Activated CD4-positive, CD25-positive, alpha-beta regulatory T cell treated with anti-CD3 and anti-CD28 coated beads, Interleukin-2, amount 50 U/mL, for 72 hours (primary cell): ENCODE results near the gene ACVR1B.

Experiments used
- DNase-seq: peaks from one replicate; pipeline ENCODE4 v3.0.0; 2021

Gene ACVR1B

GRCh38 chr12:51951199-51951842 is at the start of gene ACVR1B:
Gene ACVR1B (plus strand): TSS chr12:51951699. CDS start chr12:51951744, 45 bp downstream.
- peak; percentile 84 for DNase-seq

DNA sequence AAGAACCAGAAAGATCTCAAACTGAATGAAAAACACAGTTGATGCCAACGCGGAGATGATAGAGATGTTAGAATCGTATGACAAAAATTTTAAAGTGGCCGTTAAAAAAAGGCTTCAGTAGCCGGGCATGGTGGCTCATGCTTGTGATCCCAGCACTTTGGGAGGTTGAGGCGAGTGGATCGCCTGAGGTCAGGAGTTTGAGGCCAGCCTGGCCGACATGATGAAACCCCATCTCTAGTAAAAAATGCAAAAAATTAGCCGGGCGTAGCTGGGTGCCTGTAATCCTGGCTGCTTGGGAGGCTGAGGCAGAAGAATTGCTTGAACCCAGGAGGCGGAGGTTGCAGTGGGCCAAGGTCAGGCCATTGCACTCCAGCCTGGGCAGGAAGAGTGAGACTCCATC is 49.6 kb upstream of the ACVR1B start:
- DNase-seq = no peak

DNA sequence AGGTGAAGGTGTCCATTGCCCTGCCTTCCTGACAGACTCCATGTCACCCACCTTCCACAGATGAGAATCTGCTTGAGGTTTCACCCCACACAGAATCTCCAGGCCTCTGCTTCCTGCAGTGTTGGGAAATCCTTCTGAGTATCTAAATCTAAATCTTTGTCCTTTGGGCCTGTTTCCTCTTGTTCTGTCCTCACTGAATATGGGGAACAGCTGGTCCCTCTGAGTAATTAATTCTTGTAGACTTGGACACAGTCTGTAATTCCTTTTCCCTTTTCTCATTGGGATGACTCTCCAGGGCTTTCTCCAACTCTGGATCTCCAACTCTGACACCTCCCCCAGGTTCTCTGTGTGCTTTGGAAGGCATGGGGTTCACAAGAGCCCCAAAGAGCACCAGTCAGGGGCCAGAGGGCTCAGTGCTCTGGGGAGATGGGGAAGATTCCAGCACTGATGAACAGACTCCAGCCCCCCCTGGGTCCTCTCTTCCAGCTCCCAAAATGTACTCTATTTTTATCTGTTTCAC is 46.5 kb upstream of the ACVR1B start:
- DNase-seq = no peak

DNA sequence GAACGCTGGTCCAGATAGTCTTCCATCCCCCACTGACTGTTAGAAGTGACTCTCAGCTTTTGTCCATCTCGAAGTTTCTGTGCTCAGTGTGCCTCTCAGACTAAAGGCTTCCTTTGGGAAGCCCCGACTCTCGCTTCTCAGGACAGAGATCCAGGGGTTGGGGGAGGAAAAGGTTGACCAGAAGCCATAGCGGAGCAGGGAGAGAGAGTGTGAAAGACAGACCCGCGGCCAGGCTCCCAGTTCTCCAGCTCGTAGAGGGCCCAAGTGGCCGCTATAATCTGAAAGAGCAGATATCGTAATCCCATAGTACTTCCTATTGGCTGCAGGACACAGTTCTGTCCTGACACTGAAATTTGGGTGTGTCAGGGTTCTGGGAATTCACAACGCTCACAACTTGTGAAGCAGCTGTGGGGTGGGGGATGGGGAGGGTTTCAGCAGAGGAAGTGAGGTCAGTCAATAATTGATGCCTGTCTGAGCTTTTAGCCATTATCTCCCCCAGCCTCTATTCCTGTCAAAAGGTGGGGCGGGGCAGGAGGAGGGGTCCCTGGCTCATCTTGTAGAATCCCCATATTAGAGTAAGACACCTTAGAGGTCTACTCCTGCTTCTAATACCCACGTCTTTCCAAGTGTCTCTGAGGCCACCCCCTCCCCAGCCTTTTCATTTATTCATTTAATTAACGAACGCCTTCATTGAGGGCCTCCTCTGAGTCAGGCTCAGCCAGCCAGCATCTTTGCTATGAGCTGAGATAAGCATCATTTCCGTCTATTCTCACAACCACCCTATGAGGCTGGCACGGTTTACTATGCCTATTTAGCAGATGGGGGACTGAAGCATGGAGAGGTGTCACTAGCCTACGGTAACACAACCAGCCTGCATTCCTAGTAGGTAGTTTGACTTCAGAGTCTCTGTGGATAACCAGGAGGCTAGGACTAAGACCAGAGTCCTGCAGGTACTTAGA is 45.7 kb upstream of the ACVR1B start:
- no peak for DNase-seq

DNA sequence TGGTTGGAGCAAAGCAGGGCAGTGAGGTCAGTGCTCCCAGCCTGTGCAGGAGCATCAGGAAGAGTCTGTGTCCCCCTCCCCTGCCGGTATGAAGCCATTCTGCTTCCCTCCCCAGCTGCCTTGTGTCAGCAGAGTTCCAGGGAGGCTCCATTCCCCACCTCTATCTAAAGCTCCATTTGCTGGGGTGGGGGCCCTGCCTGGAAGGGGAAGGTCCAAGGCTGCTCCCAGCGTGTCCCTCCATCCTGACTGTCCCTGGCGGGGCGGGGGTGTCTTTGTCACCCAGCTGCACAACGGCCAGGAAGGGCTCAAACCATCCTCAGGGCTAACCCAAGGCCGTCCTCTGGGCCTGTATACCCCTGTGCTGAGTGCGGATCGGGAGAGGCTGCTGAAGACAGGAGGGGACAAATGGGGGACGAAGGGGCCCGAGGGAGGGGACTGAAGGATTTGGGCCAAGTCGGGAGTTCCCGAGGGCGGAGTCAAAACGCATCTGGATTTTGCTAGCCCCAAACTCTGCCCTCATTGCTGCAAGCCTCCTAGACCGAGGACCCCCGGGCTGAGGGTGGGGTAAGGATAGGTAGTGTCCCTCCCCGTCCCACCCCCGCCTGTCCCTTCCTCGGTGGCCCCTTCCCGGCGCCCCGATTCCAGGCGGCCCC is 44.9 kb upstream of the ACVR1B start:
- DNase-seq = no peak

- no peak for DNase-seq
Observed at GRCh38 chr12:51907083-51907855, 44.2 kb upstream of the ACVR1B start, which contains the start of gene ACVRL1. Gene ACVRL1 (plus strand): TSS chr12:51907504. CDS start chr12:51912475, 4,971 bp downstream.

GRCh38 chr12:51907856-51908425 is 43.6 kb upstream of the ACVR1B start:
- DNase-seq = no peak

- DNase-seq = no peak
Observed at GRCh38 chr12:51908876-51909592, 42.5 kb upstream of the ACVR1B start.

DNA sequence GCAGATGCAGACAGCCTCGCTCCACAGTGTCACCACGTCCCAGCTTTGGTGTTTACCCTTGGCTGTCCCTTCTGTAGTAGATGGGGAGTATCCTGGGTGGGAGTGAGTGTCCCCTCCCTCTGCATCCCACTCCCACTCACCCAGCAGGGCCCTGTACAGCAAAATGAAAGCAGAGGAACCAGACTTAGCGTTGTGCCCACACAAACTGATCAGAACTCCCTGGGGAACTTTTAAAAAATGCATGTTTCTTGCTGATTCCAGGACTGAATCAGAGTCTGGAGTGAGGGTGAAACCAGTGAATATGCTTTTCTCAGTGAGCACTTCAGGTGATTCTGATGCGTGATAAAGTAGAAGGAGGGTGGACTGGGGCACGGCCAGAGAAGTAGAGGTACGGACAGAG is 41.3 kb upstream of the ACVR1B start:
- DNase-seq = no peak

GRCh38 chr12:51910691-51911090 is 40.8 kb upstream of the ACVR1B start:
- no peak for DNase-seq

DNA sequence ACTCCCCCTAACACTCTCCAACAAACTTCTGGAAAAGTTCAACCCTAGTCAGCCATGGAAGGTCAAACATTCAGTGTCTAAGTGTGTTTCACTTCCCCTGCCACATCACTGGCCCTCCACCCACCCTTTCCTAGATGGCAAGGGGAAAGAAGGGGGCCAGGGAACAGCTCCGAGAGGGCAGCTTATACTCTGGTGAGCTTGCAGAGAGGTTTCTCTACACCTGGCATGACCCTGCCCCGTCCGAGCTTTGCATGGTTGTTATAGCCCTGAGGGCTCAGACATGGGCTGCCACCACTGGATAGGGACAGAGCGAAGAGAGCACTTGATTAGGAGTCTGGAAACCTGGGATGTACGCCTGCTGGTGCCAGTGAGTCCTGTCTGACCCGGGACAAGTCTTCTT is 40.2 kb upstream of the ACVR1B start:
- DNase-seq = no peak

DNA sequence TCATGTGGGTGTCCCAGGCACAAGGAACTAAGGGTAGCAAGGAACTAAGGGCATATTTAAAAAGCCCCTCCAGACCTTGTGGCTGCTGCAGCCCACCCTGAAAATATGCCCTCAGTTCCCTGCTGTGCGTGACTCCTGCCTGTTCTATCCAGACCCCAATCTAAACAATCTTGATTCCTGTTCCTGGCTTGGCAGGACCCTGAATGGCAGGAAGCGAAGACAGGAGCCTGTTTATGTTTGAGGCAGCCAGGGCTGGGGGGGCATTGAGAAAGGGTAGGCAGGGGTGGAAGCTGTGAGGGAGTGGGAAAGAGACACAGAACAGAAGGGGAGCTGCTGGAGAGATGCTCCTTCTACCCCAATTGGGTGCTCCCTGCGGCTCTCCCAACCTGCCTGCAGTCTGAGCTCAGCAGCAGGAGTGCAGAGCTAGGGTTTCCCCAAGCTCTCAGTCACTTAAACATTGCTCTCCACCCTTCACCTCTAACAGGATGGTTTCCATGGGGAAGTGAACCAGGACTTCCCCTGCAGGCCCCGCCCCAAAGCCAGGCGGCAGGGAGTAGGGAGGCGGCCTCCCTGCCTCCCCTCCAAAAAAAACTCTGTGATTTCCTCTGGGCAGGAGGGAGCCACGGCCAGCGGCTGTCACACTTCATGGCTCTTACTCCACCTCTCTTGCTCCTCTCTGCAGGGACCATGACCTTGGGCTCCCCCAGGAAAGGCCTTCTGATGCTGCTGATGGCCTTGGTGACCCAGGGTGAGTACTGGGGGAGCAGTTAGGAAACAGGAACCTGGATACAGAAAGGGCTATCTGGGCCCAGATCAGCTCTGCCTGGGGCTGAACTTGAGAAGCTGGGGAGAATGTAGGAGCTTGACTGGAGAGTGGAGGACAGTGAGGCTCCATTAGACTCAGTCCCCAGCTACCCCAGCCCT is 39.4 kb upstream of the ACVR1B start:
- no peak for DNase-seq

DNA sequence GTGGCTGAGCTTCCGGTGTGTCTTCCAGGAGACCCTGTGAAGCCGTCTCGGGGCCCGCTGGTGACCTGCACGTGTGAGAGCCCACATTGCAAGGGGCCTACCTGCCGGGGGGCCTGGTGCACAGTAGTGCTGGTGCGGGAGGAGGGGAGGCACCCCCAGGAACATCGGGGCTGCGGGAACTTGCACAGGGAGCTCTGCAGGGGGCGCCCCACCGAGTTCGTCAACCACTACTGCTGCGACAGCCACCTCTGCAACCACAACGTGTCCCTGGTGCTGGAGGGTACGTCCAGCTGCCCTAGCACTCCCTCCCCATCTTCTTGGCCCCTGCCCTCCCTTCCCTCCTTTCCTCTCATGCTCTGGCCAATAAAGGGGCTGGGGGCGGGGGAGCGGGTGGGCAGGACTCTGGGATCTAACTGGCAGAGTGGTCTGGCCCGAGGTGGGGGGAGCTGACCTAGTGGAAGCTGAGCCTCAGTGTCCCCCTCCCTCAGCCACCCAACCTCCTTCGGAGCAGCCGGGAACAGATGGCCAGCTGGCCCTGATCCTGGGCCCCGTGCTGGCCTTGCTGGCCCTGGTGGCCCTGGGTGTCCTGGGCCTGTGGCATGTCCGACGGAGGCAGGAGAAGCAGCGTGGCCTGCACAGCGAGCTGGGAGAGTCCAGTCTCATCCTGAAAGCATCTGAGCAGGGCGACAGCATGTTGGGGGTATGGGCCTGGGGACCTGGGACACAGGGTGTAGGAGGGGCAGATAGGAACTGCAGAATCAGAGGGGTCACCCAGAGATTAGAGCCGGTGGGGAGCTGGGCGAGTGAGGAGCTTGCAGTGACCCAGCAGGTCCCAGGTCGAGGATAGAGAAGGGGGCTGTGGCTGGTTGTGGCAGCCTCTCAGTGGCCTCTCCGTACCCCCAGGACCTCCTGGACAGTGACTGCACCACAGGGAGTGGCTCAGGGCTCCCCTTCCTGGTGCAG is 38.1 kb upstream of the ACVR1B start:
- no peak for DNase-seq

GRCh38 chr12:51914034-51914923 is 37.2 kb upstream of the ACVR1B start:
- DNase-seq = no peak

DNA sequence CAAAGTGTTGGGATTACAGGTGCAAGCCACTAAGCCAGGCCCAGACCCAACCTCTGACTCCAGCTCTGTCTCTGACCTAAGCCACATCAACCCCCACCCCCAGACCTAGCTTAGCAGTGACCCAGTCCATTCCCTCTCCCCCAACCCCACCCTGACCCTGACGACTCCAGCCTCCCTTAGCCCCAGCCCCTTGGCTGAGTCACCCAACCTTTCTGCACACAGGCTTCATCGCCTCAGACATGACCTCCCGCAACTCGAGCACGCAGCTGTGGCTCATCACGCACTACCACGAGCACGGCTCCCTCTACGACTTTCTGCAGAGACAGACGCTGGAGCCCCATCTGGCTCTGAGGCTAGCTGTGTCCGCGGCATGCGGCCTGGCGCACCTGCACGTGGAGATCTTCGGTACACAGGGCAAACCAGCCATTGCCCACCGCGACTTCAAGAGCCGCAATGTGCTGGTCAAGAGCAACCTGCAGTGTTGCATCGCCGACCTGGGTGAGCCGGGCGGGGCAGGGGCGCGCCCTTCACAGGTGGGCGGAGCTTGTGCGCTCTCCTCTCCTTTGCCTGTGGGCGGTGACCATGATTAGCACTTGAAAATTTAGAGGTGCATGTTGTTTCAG is 36.4 kb upstream of the ACVR1B start:
- no peak for DNase-seq

DNA sequence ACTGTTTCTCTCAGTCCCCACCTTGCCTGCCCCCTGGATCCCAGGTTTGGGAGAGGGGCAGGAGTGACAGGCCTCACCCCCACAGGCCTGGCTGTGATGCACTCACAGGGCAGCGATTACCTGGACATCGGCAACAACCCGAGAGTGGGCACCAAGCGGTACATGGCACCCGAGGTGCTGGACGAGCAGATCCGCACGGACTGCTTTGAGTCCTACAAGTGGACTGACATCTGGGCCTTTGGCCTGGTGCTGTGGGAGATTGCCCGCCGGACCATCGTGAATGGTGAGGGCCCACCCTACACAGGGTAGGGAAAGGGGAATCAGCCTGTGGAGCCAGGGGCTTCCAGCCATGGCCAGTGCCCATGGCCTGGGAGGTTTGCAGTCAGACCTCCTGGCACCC is 35.5 kb upstream of the ACVR1B start:
- no peak for DNase-seq

- DNase-seq = no peak
Observed at GRCh38 chr12:51917041-51917590, 34.4 kb upstream of the ACVR1B start.
